H1 (cell line): ENCODE data around the gene HYDIN.

Source experiments
- POLR2A ChIP-seq, 2 experiments: IDR thresholded peaks; 1 replicate in 1 of 2; 2 replicates in 1 of 2; pipeline ENCODE4 v1.6.1; 2011; ENCODE audit warnings: low read depth in 2 of 2, low read length in 2 of 2, mild to moderate bottlenecking in 2 of 2; ENCODE audit errors: control extremely low read depth in 1 of 2
- TF ChIP-seq, protein P1 (sequence below), 3 experiments: IDR thresholded peaks; 1 replicate in 2 of 3; 2 replicates in 1 of 3; pipeline versions ENCODE4 v1.5.1 to v1.6.1; 2011; ENCODE audit warnings: low read length in 3 of 3, mild to moderate bottlenecking in 3 of 3, inconsistent platforms in 2 of 3, low read depth in 1 of 3, moderate library complexity in 1 of 3; ENCODE audit not compliant: insufficient read depth in 1 of 3; ENCODE audit errors: control extremely low read depth in 1 of 3

DNA sequence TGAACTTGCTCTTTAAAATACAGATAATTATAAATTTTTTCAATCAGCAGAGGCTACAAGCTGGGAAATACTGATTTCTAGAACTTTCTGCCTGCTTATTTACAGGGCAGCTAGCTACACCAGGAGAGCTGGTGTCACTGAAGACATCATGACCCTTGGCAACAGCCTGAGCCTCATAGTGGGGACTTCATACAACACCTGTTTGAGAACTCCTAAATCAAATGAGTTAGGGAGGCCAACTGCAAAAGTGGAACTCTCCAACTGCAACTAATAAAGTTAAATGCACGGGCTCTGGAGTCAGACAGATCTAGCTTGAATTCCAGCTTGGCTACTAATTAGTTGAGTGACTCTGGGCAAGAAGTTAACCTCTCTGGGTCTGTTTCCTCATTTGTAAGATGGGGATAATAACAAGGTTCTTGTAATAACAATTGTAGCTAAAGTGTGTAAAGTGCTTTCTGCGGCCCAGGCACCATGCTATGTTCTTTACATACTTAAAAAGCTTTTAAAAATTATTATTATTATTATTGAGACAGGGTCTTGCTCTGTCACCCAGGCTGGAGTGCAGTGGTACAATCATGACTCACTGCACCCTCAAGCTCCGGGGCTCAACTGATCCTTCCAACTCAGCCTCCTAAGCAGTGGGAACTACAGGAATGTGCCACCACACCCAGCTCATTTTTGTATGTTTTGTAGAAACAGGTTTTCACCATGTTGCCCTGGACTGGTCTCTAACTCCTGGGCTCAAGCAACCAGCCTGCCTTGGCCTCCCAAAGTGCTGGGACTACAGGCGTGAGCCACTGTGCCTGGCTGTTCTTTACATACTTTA is 462.9 kb downstream of the HYDIN start:
- TF ChIP-seq POLR2A (IDR thresholded peaks at IDR 0.05; ENCODE audit: control extremely low read depth in 1 of 2, low read depth in 2 of 2, low read length in 2 of 2) = no peak
- TF ChIP-seq, protein P1, sequence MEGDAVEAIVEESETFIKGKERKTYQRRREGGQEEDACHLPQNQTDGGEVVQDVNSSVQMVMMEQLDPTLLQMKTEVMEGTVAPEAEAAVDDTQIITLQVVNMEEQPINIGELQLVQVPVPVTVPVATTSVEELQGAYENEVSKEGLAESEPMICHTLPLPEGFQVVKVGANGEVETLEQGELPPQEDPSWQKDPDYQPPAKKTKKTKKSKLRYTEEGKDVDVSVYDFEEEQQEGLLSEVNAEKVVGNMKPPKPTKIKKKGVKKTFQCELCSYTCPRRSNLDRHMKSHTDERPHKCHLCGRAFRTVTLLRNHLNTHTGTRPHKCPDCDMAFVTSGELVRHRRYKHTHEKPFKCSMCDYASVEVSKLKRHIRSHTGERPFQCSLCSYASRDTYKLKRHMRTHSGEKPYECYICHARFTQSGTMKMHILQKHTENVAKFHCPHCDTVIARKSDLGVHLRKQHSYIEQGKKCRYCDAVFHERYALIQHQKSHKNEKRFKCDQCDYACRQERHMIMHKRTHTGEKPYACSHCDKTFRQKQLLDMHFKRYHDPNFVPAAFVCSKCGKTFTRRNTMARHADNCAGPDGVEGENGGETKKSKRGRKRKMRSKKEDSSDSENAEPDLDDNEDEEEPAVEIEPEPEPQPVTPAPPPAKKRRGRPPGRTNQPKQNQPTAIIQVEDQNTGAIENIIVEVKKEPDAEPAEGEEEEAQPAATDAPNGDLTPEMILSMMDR (IDR thresholded peaks at IDR 0.05; ENCODE audit: control extremely low read depth in 1 of 3, insufficient read depth in 1 of 3, low read depth in 1 of 3, low read length in 3 of 3) = no peak
